Muscle of leg (tissue), 11 donors: ENCODE data around the gene CACNA2D1. TPM values are rescaled to one million over a fixed set of nuclear protein-coding genes. Genes with fewer than 3 reads are reported as not detected.

ENCODE experiments used
- DNase-seq: peaks from one replicate; pipeline ENCODE4 v3.0.0; 2013
- H3K27ac ChIP-seq: one replicate; pipeline ENCODE4 v1.5.1; 2013; ENCODE audit warnings: mild to moderate bottlenecking, low read length, control low read depth
- H3K27me3 ChIP-seq: one replicate; pipeline ENCODE4 v1.6.1; 2013; ENCODE audit warnings: low read length; ENCODE audit not compliant: control insufficient read depth, insufficient read depth
- H3K36me3 ChIP-seq: one replicate; pipeline ENCODE4 v1.6.1; 2013; ENCODE audit warnings: low read length; ENCODE audit not compliant: control insufficient read depth, insufficient read depth
- H3K4me1 ChIP-seq: one replicate; pipeline ENCODE4 v1.6.1; 2013; ENCODE audit warnings: low read length; ENCODE audit not compliant: control insufficient read depth, insufficient read depth
- H3K4me3 ChIP-seq: one replicate; pipeline ENCODE4 v1.5.1; 2013; ENCODE audit warnings: low read length, control low read depth
- H3K9me3 ChIP-seq: replicated peaks from 2 replicates; pipeline ENCODE4 v1.6.1; 2013; ENCODE audit warnings: low read depth, low read length; ENCODE audit not compliant: control insufficient read depth
- WGBS: methylation state at CpG from one replicate; pipeline ENCODE4 v1.1.5; 2013; ENCODE audit warnings: missing lambda C conversion rate; ENCODE audit not compliant: insufficient coverage; 5-methylcytosine and 5-hydroxymethylcytosine counted together
- polyA plus RNA-seq, 8 donors: library from polyadenylated mRNA; unstranded; fragments of 120-200 nt; gene quantifications; one replicate each; pipeline versions ENCODE4 v1.2.1 to v1.2.3, GENCODE V29; 2013; ENCODE audit warnings: inconsistent platforms in 1 of 8, low replicate concordance in 1 of 8; ENCODE audit not compliant: insufficient read length in 8 of 8, insufficient read depth in 1 of 8
- total RNA-seq: library from RNA; stranded (reverse); fragments of 120-200 nt; gene quantifications from one replicate; pipeline ENCODE4 v1.2.4, GENCODE V29; 2013

Gene CACNA2D1
- total and polyA plus RNA-seq, 9 donors = 50.5 to 136 (median 89.1) TPM

GRCh38 chr7:81990395-81990794 is 453.2 kb downstream of the CACNA2D1 start:
- no peaks in the 10 kb centered on the region for H3K9me3 ChIP-seq
- H3K27me3 ChIP-seq = no peaks in the 10 kb centered on the region
- no peaks in the 10 kb centered on the region for H3K4me1 ChIP-seq
- no CpG with 5 or more reads among the region's 2 CpGs for WGBS
- DNase-seq = no peak
- H3K36me3 ChIP-seq = no peaks in the 10 kb centered on the region
- H3K4me3 ChIP-seq = no peak overlapping the region
- H3K27ac ChIP-seq = no peak overlapping the region

GRCh38 chr7:81986723-81987470 is 456.7 kb downstream of the CACNA2D1 start:
- Histone ChIP-seq H3K4me3 (no peak overlapping the region), H3K36me3 (peaks cover 3% of the 10 kb centered on the region), H3K27ac (no peak overlapping the region), H3K9me3 (no peaks in the 10 kb centered on the region), H3K27me3 (no peaks in the 10 kb centered on the region), H3K4me1 (no peaks in the 10 kb centered on the region)
- no peak for DNase-seq
- whole genome bisulfite sequencing = no CpG with 5 or more reads among the region's 3 CpGs

GRCh38 chr7:81983406-81983805 is 460.2 kb downstream of the CACNA2D1 start:
- H3K27ac ChIP-seq = no peak overlapping the region
- WGBS = no CpG with 5 or more reads among the region's 3 CpGs
- no peaks in the 10 kb centered on the region for H3K4me1 ChIP-seq
- peaks cover 5% of the 10 kb centered on the region for H3K36me3 ChIP-seq
- no peaks in the 10 kb centered on the region for H3K9me3 ChIP-seq
- no peak for DNase-seq
- no peaks in the 10 kb centered on the region for H3K27me3 ChIP-seq
- H3K4me3 ChIP-seq = no peak overlapping the region

- no peaks in the 10 kb centered on the region for H3K36me3 ChIP-seq
- no peaks in the 10 kb centered on the region for H3K9me3 ChIP-seq
- no peaks in the 10 kb centered on the region for H3K27me3 ChIP-seq
- no CpG with 5 or more reads among the region's 2 CpGs for WGBS
- H3K4me3 ChIP-seq = no peak overlapping the region
- DNase-seq = no peak
- no peaks in the 10 kb centered on the region for H3K4me1 ChIP-seq
- no peak overlapping the region for H3K27ac ChIP-seq
Observed at GRCh38 chr7:81973117-81973516, 470.5 kb downstream of the CACNA2D1 start.

- Histone ChIP-seq H3K27ac (no peak overlapping the region), H3K4me3 (no peak overlapping the region), H3K27me3 (no peaks in the 10 kb centered on the region), H3K36me3 (no peaks in the 10 kb centered on the region), H3K4me1 (no peaks in the 10 kb centered on the region), H3K9me3 (no peaks in the 10 kb centered on the region)
- WGBS = no CpG with 5 or more reads among the region's 2 CpGs
- peak; percentile 15 for DNase-seq
Observed at GRCh38 chr7:81960026-81960425, 483.6 kb downstream of the CACNA2D1 start.

GRCh38 chr7:81957517-81957916 is 486.1 kb downstream of the CACNA2D1 start:
- no peak overlapping the region for H3K4me3 ChIP-seq
- no peaks in the 10 kb centered on the region for H3K4me1 ChIP-seq
- no peaks in the 10 kb centered on the region for H3K27me3 ChIP-seq
- no peaks in the 10 kb centered on the region for H3K36me3 ChIP-seq
- 60% methylated on average over 2 of the region's 4 CpGs for WGBS
- no peaks in the 10 kb centered on the region for H3K9me3 ChIP-seq
- DNase-seq = peak; percentile 6
- no peak overlapping the region for H3K27ac ChIP-seq

GRCh38 chr7:81956520-81956919 is 487.1 kb downstream of the CACNA2D1 start:
- no peak overlapping the region for H3K27ac ChIP-seq
- no peaks in the 10 kb centered on the region for H3K27me3 ChIP-seq
- H3K4me1 ChIP-seq = no peaks in the 10 kb centered on the region
- no peak overlapping the region for H3K4me3 ChIP-seq
- DNase-seq = peak; percentile 63
- no peaks in the 10 kb centered on the region for H3K9me3 ChIP-seq
- H3K36me3 ChIP-seq = no peaks in the 10 kb centered on the region
- no CpG with 5 or more reads among the region's 4 CpGs for WGBS

GRCh38 chr7:81949306-81949705 is 494.3 kb downstream of the CACNA2D1 start:
- Histone ChIP-seq H3K27ac (no peak overlapping the region), H3K36me3 (no peaks in the 10 kb centered on the region), H3K4me3 (no peak overlapping the region), H3K27me3 (no peaks in the 10 kb centered on the region), H3K9me3 (no peaks in the 10 kb centered on the region), H3K4me1 (no peaks in the 10 kb centered on the region)
- DNase-seq = no peak

GRCh38 chr7:81944058-81944457 is 499.5 kb downstream of the CACNA2D1 start:
- Histone ChIP-seq H3K4me1 (no peaks in the 10 kb centered on the region), H3K27me3 (no peaks in the 10 kb centered on the region), H3K4me3 (no peak overlapping the region), H3K36me3 (no peaks in the 10 kb centered on the region), H3K9me3 (no peaks in the 10 kb centered on the region), H3K27ac (peak overlapping the region; percentile 37)
- peak; percentile 72 for DNase-seq
- WGBS = no CpG with 5 or more reads among the region's 2 CpGs

- DNase-seq = no peak
- H3K9me3 ChIP-seq = no peaks in the 10 kb centered on the region
- H3K27ac ChIP-seq = no peak overlapping the region
- H3K27me3 ChIP-seq = no peaks in the 10 kb centered on the region
- H3K36me3 ChIP-seq = no peaks in the 10 kb centered on the region
- no peak overlapping the region for H3K4me3 ChIP-seq
- no peaks in the 10 kb centered on the region for H3K4me1 ChIP-seq
Observed at GRCh38 chr7:81937091-81937490, 506.5 kb downstream of the CACNA2D1 start.
